ENCODE results near the gene ATP2B2. TPM values are rescaled to one million over a fixed set of nuclear protein-coding genes. Genes with fewer than 3 reads are reported as not detected.
A peak's percentile ranks its signal among the peaks of the same experiment; 100 is the strongest.

Gene ATP2B2
- total and polyA plus RNA-seq, 7 donors: 0.08 to 6.5 (median 0.77) TPM

- 73 to 82% (median 74%) methylated on average over 4 of the region's 4 CpGs for WGBS, 3 donors
- Histone ChIP-seq H3K4me1 (no peaks in the 10 kb centered on the region), H3K9me3 (no peaks in the 10 kb centered on the region), H3K27me3 (ENCODE audit: insufficient read depth in 3 of 3, low read length in 2 of 3) (no peaks in the 10 kb centered on the region), H3K36me3 (ENCODE audit: insufficient read depth in 1 of 2, low read depth in 1 of 2) (no peaks in the 10 kb centered on the region), H3K27ac (no peak overlapping the region), H3K4me3 (no peak overlapping the region)
- no peak for DNase-seq
- ATAC-seq: no peak
- intact Hi-C loops (cut with DNase I): no loop called here
- no peak for TF ChIP-seq CTCF (IDR thresholded peaks at IDR 0.05)
These were observed 24.5 kb downstream of the ATP2B2 start for GRCh38 chr3:10480871-10481378.

- Histone ChIP-seq H3K36me3 (ENCODE audit: insufficient read depth in 1 of 2, low read depth in 1 of 2) (no peaks in the 10 kb centered on the region), H3K27me3 (ENCODE audit: insufficient read depth in 3 of 3, low read length in 2 of 3) (no peaks in the 10 kb centered on the region), H3K4me1 (peaks cover 7% of the 10 kb centered on the region), H3K9me3 (no peaks in the 10 kb centered on the region), H3K4me3 (no peak overlapping the region), H3K27ac (no peak overlapping the region)
- intact Hi-C loops (cut with DNase I): no loop called here
- ATAC-seq: no peak
- 80 to 82% (median 81%) methylated on average over 2 of the region's 2 CpGs for WGBS, 3 donors
- TF ChIP-seq CTCF (IDR thresholded peaks at IDR 0.05): no peak
- no peak for DNase-seq
These were observed 26.1 kb downstream of the ATP2B2 start for GRCh38 chr3:10479311-10479710.

- Histone ChIP-seq H3K9me3 (no peaks in the 10 kb centered on the region), H3K27me3 (ENCODE audit: insufficient read depth in 3 of 3, low read length in 2 of 3) (no peaks in the 10 kb centered on the region), H3K4me1 (peaks cover 19% of the 10 kb centered on the region), H3K27ac (no peak overlapping the region), H3K4me3 (no peak overlapping the region), H3K36me3 (ENCODE audit: insufficient read depth in 1 of 2, low read depth in 1 of 2) (no peaks in the 10 kb centered on the region)
- no peak for TF ChIP-seq CTCF (IDR thresholded peaks at IDR 0.05)
- DNase-seq: no peak
- intact Hi-C loops (cut with DNase I): no loop called here
- 78 to 89% (median 85%) methylated on average over 3 of the region's 3 CpGs for WGBS, 3 donors
- ATAC-seq: no peak
These were observed 29.4 kb downstream of the ATP2B2 start for GRCh38 chr3:10475983-10476382.

- no peaks in the 10 kb centered on the region for H3K36me3 ChIP-seq (ENCODE audit: insufficient read depth in 1 of 2, low read depth in 1 of 2)
- no peaks in the 10 kb centered on the region for H3K9me3 ChIP-seq
- H3K27ac ChIP-seq: peak overlapping the region; percentile 78
- H3K4me1 ChIP-seq: peaks cover 27% of the 10 kb centered on the region
- intact Hi-C loops (cut with DNase I): no loop called here
- DNase-seq (no peak), ATAC-seq (peak in 1 of 4 donors; percentile 11)
- 63 to 70% (median 67%) methylated on average over 9 of the region's 9 CpGs for WGBS, 3 donors
- H3K4me3 ChIP-seq: no peak overlapping the region
- no peak for TF ChIP-seq CTCF (IDR thresholded peaks at IDR 0.05)
- H3K27me3 ChIP-seq (ENCODE audit: insufficient read depth in 3 of 3, low read length in 2 of 3): no peaks in the 10 kb centered on the region
These were observed 30.5 kb downstream of the ATP2B2 start for GRCh38 chr3:10474847-10475246.

- Histone ChIP-seq H3K27me3 (ENCODE audit: insufficient read depth in 3 of 3, low read length in 2 of 3) (no peaks in the 10 kb centered on the region), H3K36me3 (ENCODE audit: insufficient read depth in 1 of 2, low read depth in 1 of 2) (no peaks in the 10 kb centered on the region), H3K4me3 (no peak overlapping the region), H3K9me3 (no peaks in the 10 kb centered on the region), H3K27ac (peak overlapping the region; percentile 78), H3K4me1 (peaks cover 29% of the 10 kb centered on the region)
- 28 to 55% (median 30%) methylated on average over 5 of the region's 5 CpGs for WGBS, 3 donors
- DNase-seq: no peak
- peak in 3 of 4 donors; percentile 49 to 69 (median 60) for ATAC-seq
- TF ChIP-seq CTCF (IDR thresholded peaks at IDR 0.05): no peak
- intact Hi-C loops (cut with DNase I): no loop called here
These were observed 31.1 kb downstream of the ATP2B2 start for GRCh38 chr3:10474275-10474646.

Measured in psoas muscle (tissue), 8 donors.